ENCODE data around the gene WHRN.

DNA sequence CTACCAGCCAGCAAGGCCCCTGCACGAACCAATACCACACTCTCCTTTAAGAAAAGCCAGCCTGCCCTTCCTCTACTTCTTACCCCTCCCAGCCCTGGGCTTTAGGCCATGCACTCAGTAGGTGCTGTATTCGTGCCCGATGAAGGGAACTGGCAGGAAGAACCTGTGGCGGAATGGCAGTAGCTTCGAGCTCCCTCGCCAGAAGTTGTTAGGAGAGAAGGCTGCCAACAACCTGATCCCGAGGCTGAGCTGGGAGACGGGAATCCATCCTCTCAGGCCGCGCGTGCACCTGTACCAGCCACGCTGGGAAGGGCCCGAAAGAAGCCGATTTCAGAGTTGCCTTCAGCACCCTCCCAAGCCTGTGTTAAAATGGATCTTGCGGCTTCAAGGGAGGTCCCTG lies 72.2 kb downstream of the WHRN start:
- TF ChIP-seq SP2 (IDR thresholded peaks at IDR 0.05; ENCODE audit: extremely low read depth, low read depth, low read length, poor library complexity, severe bottlenecking) (no peak), EP300 (IDR thresholded peaks at IDR 0.05; ENCODE audit: low read length) (no peak)
- TF ChIP-seq, protein P1, sequence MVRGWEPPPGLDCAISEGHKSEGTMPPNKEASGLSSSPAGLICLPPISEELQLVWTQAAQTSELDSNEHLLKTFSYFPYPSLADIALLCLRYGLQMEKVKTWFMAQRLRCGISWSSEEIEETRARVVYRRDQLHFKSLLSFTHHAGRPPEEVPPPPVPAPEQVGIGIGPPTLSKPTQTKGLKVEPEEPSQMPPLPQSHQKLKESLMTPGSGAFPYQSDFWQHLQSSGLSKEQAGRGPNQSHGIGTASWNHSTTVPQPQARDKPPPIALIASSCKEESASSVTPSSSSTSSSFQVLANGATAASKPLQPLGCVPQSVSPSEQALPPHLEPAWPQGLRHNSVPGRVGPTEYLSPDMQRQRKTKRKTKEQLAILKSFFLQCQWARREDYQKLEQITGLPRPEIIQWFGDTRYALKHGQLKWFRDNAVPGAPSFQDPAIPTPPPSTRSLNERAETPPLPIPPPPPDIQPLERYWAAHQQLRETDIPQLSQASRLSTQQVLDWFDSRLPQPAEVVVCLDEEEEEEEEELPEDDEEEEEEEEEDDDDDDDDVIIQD (CRISPR knock-in tag; IDR thresholded peaks at IDR 0.05), result no peak
- TF ChIP-seq, protein P2, sequence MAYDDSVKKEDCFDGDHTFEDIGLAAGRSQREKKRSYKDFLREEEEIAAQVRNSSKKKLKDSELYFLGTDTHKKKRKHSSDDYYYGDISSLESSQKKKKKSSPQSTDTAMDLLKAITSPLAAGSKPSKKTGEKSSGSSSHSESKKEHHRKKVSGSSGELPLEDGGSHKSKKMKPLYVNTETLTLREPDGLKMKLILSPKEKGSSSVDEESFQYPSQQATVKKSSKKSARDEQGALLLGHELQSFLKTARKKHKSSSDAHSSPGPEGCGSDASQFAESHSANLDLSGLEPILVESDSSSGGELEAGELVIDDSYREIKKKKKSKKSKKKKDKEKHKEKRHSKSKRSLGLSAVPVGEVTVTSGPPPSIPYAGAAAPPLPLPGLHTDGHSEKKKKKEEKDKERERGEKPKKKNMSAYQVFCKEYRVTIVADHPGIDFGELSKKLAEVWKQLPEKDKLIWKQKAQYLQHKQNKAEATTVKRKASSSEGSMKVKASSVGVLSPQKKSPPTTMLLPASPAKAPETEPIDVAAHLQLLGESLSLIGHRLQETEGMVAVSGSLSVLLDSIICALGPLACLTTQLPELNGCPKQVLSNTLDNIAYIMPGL (CRISPR knock-in tag; IDR thresholded peaks at IDR 0.05), result no peak
- TF ChIP-seq, protein P3, sequence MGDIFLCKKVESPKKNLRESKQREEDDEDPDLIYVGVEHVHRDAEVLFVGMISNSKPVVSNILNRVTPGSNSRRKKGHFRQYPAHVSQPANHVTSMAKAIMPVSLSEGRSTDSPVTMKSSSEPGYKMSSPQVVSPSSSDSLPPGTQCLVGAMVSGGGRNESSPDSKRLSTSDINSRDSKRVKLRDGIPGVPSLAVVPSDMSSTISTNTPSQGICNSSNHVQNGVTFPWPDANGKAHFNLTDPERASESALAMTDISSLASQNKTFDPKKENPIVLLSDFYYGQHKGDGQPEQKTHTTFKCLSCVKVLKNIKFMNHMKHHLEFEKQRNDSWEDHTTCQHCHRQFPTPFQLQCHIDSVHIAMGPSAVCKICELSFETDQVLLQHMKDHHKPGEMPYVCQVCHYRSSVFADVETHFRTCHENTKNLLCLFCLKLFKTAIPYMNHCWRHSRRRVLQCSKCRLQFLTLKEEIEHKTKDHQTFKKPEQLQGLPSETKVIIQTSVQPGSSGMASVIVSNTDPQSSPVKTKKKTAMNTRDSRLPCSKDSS (IDR thresholded peaks at IDR 0.05; ENCODE audit: low read depth, partially characterized antibody), result no peak
- TF ChIP-seq, protein P4, sequence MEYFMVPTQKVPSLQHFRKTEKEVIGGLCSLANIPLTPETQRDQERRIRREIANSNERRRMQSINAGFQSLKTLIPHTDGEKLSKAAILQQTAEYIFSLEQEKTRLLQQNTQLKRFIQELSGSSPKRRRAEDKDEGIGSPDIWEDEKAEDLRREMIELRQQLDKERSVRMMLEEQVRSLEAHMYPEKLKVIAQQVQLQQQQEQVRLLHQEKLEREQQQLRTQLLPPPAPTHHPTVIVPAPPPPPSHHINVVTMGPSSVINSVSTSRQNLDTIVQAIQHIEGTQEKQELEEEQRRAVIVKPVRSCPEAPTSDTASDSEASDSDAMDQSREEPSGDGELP (CRISPR knock-in tag; IDR thresholded peaks at IDR 0.05; ENCODE audit: borderline replicate concordance), result no peak

All from K562 (cell line).